Suprapubic skin (tissue), 4 donors: ENCODE results near the gene ATF1.

Experiments used
- EP300 ChIP-seq: sonication (generic); formaldehyde crosslinking; IDR thresholded peaks from one replicate; pipeline ENCODE4 v1.6.1; 2017; ENCODE audit warnings: antibody characterized with exemption
- POLR2A ChIP-seq, 2 donors: fragments of 450-650 bp; IDR thresholded peaks; one replicate each; pipeline ENCODE4 v1.6.1; 2017; ENCODE audit warnings: antibody characterized with exemption in 2 of 2, mild to moderate bottlenecking in 2 of 2, moderate library complexity in 2 of 2
- POLR2AphosphoS5 ChIP-seq, 3 donors: sonication (generic); formaldehyde crosslinking; IDR thresholded peaks; one replicate each; pipeline ENCODE4 v1.6.1; 2017; ENCODE audit warnings: antibody characterized with exemption in 3 of 3
- TF ChIP-seq, protein P1 (sequence below), 2 donors: fragments of 200-600 bp in 1 of 2; fragments of 450-650 bp in 1 of 2; sonication (generic) in 1 of 2; IDR thresholded peaks; one replicate each; pipeline ENCODE4 v1.5.1; 2016 to 2019; ENCODE audit warnings: antibody characterized with exemption in 2 of 2, mild to moderate bottlenecking in 1 of 2, moderate library complexity in 1 of 2

GRCh38 chr12:50751948-50752721 is 11.8 kb upstream of the ATF1 start:
- TF ChIP-seq, protein P1, sequence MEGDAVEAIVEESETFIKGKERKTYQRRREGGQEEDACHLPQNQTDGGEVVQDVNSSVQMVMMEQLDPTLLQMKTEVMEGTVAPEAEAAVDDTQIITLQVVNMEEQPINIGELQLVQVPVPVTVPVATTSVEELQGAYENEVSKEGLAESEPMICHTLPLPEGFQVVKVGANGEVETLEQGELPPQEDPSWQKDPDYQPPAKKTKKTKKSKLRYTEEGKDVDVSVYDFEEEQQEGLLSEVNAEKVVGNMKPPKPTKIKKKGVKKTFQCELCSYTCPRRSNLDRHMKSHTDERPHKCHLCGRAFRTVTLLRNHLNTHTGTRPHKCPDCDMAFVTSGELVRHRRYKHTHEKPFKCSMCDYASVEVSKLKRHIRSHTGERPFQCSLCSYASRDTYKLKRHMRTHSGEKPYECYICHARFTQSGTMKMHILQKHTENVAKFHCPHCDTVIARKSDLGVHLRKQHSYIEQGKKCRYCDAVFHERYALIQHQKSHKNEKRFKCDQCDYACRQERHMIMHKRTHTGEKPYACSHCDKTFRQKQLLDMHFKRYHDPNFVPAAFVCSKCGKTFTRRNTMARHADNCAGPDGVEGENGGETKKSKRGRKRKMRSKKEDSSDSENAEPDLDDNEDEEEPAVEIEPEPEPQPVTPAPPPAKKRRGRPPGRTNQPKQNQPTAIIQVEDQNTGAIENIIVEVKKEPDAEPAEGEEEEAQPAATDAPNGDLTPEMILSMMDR (IDR thresholded peaks at IDR 0.05) = no peak
- no peak for TF ChIP-seq EP300
- no peak for TF ChIP-seq POLR2A (IDR thresholded peaks at IDR 0.05)
- no peak for TF ChIP-seq POLR2AphosphoS5 (IDR thresholded peaks at IDR 0.05)
